NCI-H226 (cell line): Measurements from ENCODE around the gene TGM1.
"Not testable (repeated sequence)": the region's sequence is repeated elsewhere in the genome, so short reads cannot be mapped to it uniquely, and the experiment has no call there.

Experiments used
- DNase-seq: peaks from one replicate; pipeline ENCODE4 v3.0.0-alpha.2; 2015

Gene TGM1

DNA sequence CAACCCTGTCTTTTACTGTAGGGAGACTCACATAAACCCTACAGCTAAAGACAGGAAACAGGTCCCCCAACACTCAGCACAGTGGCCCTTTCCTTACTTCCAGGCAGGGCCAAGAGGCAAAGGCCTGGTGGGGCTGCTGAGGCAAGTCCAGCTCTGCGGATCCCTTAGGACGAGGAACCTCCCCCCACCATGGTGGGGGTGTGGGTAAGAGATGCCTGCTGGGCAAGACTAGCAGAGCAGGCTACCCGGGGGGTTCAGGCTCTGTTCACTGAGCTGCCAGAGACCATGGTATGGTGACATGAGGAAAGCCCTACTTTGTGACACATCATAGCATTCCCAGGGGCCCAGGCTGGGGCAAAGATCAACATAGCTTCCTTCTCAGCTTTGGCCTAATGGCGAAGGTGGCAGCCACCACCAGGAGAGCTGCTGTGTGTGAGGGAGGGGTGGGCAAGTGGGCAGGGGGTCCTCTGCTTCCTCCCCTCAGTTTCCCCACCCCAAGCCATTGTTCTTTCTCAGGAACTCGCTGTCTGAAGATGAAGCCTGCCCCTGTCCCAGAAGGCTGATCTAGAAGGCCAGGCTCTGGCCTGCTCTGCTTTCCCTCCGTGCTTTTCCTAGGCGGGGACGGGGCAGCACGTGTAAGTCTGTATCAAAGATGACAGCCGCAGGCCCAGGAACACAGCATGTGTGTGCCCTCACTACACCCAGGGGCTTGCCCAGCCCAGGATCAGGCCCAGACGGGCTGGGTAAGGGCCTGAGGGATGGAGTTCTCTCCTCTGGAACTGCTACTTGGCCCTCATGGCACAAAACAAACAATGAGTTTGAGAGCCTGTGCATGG lies 10.5 kb downstream of the TGM1 start:
- no peak for DNase-seq

DNA sequence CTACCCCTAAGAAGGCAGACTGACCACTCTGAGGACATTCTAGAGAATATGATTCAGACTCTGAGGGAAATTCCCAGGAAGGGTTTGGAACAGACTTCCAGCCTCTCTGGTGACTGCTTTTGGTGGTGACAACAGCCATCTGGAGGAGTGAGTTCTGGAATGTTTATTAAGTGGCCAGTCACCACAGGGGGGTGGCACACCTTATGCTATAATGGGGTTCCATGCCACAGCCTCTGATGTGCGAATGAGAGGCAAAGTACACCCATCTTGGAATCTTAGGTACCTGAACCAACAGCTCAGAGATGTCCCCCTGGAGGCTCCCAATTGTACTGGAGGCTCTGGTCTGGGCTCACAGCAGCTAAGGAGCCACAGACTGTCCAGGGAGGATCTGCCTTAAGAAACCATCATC lies 11.1 kb downstream of the TGM1 start:
- DNase-seq = peak; percentile 16

DNA sequence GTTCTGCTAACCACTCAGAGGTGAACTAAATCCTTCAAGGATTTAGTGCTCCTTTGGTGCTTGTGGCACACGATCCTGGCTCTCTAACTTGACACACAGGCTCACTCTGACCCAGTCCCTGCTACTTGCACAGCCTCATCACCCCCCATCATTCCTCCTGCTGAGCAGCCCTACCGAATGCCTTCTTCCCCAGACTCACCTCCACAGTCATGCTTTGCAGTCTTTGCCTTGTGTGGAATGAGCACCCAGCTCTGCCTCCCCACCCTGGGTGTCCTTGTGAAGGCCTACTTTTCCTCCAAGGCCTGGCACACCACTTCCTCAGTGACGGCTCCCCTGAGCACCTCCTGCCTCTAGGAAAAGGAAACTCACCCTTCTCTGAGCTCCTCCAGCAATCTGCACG lies 12.6 kb downstream of the TGM1 start:
- DNase-seq = no peak

DNA sequence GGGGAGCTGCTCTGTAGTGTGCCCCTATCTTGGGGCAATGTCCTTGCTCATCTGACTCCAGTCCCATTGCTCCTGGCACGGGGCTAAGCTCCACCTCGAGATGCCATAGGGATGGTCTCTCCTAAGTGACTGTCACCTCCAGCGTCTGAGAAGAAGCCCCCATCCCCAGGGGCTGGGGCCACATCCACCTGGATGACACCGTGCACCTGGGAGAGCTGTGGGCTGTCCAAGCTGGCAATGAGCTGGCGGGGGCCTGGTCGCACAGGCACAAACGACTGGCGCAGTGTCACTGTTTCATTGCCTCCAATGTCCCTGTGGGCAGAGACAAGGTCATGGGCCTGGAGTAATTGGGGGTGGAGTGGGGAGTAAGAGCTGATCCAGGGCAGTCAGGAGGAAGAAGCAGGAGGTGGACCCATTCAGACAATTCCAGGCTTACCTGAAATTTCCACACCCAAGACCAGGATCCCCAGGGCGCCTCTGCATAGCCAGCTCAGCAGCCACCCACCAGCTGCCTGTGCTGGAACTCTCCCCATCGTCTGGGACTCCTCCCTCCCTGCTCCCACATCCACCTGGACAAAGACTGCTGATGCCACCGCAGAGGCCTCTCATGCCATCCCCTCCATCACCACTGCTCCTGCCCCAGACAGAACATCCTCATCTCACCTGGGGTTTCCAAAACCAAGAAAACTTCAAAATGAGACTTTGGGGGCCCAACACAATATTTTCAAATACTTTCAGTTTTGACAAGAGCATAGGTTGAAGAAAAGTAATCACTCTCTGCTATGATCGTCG lies 13.6 kb downstream of the TGM1 start:
- no peak for DNase-seq

GRCh38 chr14:24247422-24247821 lies 15.6 kb downstream of the TGM1 start:
- DNase-seq = no peak

DNA sequence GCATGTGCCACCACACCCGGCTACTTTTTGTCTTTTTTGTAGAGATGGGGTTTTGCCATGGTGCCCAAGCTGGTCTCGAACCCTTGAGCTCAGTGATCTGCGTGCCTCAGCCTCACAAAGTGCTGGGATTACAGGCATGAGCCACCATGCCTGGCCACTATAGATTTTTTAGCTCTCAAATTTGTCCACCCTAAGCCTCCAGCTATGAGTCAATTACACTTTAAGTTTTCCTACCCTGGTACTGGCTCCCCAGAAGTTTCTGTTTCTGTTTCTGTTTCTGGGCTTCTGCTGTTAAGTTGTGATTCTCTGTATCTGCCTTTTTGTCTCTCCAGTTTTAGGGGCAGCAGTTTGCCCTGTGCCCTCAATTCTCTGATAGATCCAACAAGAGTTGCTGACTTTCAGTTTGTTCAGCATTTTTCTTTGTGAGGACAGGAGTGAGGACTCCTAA lies 16.2 kb downstream of the TGM1 start:
- no peak for DNase-seq

GRCh38 chr14:24245350-24245749 lies 17.6 kb downstream of the TGM1 start:
- DNase-seq = not testable (repeated sequence)

- DNase-seq = no peak
Observed at GRCh38 chr14:24243336-24243836, 19.6 kb downstream of the TGM1 start.

- peak; percentile 84 for DNase-seq
Observed at GRCh38 chr14:24241829-24242443, 21.0 kb downstream of the TGM1 start.

DNA sequence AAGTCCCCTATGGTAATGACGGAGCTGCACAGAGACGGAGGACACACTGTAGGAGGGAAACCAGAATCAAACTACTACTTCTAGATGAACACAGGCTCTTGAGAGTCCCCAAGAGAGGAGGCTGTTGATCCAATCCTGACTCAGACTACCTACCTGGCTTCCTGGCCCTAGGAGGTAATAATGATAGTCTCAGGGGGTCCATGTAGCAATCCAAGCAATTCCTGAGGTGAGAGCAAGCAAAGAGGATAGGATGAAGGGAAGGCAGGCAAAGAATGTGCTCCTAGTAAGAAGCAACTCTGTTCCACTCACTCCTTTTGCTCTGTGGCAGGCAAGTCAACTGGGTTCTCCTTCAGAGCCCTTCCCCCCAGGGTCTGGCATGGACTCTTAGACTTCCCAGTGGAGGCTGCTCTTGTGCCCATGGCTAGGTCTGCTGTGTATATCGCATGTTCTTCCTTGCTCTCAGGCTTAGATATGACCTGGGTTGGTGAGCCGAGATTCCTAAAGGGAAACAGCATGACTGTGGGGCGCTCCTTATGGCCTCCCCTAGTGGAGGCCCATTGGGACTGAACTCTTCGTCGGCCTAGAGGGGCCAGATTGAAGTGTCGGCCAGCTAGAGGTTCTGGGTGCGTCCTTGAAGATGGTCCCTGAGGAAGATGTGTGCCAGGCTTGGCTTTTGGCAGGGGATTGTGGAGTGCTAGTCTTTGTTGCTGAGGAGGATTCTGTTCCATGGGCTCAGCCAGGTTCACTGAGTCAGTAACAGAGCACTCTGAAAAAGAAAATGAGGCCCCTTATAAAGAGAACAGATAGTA lies 22.7 kb downstream of the TGM1 start:
- DNase-seq = no peak

- DNase-seq = no peak
Observed at GRCh38 chr14:24238527-24239037, 24.4 kb downstream of the TGM1 start.

DNA sequence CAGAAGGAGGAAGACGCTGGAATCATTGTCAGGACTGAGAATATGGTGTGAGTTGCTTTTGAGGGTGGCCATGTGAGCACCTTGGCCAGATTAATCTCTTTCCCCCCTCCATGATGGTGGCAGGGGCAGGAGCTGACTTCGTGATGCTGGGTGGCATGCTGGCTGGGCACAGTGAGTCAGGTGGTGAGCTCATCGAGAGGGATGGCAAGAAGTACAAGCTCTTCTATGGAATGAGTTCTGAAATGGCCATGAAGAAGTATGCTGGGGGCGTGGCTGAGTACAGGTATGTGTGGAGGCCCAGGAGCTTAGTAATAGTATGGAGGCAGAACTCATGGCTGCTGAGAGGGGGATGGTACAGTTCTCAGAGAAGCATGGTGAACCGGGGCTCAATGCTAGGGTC lies 24.9 kb downstream of the TGM1 start:
- peak; percentile 57 for DNase-seq

- no peak for DNase-seq
Observed at GRCh38 chr14:24237463-24237955, 25.5 kb downstream of the TGM1 start.

DNA sequence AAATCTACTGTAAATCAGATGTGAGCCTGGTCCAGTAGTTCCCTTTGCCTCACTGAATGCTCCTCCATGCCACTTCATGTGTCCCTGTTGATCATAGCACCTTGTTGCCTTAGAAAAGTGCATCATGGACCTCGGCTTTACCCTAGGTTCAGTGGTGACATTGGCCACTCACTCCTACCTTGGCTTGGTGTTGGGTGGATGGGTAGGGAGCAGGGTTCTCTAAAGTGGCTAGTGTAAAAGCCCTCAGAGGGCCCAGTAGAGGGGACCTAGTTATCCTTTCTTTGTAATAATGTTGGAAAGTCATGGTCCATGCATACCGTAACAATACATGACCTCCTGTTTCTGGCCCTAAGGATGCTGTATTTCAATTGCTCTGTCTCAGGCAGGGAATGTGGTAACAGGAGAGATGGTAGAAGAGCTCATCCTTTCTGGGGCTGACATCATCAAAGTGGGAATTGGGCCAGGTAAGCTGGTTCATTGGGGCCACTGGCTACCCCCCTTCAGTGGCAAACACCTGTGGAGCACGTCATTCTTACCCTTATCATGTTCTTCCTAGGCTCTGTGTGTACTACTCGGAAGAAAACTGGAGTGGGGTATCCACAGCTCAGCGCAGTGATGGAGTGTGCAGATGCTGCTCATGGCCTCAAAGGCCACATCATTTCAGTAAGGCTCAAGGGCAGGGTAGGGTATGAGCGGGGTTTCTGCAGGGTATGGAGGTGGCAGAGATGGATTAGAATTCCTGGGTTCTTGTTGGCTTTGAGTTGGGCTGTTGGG lies 26.1 kb downstream of the TGM1 start:
- no peak for DNase-seq

DNA sequence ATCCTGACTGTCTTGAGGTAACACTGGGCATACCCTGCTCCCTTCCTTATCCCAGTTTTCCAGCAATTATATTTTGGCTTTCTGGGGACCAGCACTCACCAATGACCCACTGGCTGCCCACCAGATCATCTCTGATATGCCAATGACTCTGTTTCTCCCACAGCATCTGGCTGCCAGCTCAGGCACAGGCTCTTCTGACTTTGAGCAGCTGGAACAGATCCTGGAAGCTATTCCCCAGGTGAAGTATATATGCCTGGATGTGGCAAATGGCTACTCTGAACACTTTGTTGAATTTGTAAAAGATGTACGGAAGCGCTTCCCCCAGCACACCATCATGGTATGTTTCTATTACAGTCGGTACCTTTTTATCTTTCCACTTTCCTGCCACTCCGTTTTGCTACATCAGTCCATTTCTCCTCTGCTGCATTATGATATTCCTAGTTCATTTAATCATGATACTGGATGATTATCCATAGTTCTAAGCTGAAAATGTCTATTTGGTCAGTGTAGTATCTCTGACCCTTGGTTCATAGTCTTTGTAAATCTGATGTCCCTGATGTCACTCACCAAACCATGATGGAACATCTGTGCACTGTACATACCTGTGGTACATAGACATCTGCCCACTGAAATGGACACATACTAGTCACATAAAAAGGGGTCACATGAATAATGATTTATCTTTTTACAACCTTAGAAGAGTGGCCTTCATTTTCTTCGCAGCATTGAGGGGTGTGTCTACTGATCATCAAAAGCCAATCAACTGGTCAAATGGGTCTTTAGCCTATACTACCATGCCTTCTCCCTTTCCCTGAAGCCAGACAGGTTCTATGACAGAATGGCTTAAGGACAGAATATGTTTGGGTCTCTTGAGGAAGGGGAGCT lies 26.9 kb downstream of the TGM1 start:
- DNase-seq = no peak

DNA sequence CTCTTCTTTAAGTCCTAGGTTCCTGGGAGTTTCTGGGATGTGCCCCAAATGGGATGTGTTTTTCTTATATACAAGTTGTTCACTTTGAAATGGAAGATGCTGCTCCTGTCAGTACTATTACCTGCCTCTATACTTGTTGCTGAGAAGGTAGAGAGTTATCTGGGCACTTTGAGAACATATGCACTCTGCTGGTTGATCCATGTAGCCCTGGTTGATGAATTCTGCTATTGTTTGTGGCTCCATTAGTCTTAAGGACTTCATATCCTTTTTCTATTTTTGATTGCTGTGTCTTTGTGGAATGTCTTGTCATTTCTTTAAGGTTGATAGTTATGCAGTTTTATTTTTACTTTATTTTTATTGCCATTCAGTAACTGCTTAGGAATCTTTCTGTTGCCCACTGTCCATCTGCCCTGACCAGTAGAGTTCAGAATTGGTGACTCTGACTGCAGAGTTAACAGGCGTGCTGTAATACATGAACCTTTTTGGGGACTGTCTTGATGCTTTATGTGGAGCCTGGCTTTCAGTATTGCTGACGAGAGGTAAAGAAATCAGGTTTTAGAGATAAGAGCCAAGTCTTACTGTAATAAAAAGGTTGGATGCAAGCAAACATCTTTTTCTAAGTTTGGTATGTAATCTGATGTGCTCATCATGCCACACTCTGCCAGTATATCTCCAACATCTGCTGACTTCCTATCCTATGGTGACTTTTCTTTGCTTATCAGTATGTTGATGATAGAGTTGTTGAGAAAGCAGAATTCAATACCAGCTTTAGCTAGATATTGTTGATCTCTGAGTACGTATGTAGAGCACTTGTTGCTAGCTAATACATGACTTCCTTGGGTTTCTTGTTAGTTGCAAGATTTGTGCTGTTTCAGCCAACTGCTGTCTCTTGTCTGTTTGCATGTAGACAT lies 28.6 kb downstream of the TGM1 start:
- DNase-seq = no peak

GRCh38 chr14:24233538-24233866 lies 29.5 kb downstream of the TGM1 start:
- DNase-seq = peak; percentile 22

- no peak for DNase-seq
Observed at GRCh38 chr14:24232645-24233537, 30.1 kb downstream of the TGM1 start, which contains the start of gene GMPR2. Gene GMPR2, plus strand, starts transcription at chr14:24232929. Its CDS starts 325 bp downstream, at chr14:24233254.
